ENCODE data around the gene VILL.

The VILL gene

DNA sequence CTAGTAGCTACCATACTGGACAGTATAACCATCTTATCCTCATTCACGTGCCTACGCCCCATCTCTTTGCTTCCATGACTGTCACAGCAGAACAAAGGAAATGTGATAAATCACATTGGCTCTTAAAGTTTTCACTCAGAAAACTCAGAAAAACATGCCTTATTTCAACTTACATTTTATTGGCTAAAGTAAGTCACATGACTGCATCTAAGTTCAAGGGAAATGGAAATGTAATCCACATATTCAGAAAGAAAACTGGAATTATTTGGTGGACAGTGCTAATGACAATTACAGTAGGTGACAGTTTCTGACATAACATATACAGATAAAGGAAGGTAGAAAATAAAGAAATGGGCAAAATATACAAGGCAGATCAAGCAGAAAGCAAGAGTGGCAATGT lies 37.4 kb upstream of the VILL start:
- H3K4me3 ChIP-seq (ENCODE audit: low read depth, low read length), result no peak overlapping the region
- H3K4me1 ChIP-seq, result no peaks in the 10 kb centered on the region; the same call in 1 of the 2 replicates
- TF ChIP-seq CTCF (IDR thresholded peaks at IDR 0.05; ENCODE audit: low read depth, low read length), result no peak

DNA sequence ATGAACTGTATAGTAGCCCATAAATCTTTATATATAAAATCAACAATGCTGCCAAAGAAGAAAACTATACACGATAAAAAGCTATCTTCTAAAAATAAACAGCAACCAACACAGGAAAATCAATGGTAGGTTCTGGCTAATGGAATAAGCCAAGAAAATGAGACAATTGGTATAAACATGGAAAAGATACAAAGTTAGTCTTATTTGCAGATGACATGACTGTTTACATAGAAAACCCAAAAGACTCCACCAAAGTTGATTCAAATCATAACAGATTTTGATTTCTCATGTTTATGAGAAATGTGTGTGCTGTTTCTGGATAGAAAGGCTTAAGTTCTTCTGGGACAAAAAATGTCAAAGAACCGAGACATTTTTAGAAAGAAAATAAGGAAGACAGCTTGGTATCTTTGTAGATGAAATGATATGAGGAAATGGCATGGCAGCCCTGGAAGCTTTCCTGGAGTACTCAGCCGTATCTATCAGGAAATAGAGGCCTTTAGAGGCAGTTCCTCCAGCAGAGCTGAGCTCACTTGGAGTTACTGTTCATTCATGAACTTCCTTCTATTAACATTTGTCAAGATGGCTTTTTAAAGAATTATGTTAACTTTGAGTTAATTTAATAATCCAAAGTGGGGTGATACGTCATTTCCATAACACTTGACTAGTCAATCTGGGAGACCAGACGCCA lies 36.7 kb upstream of the VILL start:
- no peaks in the 10 kb centered on the region for H3K9me3 ChIP-seq
- no peaks in the 10 kb centered on the region for H3K27me3 ChIP-seq
- no peak for DNase-seq
- no peak overlapping the region for H3K4me3 ChIP-seq (ENCODE audit: low read depth, low read length)
- H3K36me3 ChIP-seq, result no peaks in the 10 kb centered on the region
- H3K4me1 ChIP-seq, result no peaks in the 10 kb centered on the region; the same call in 1 of the 2 replicates
- TF ChIP-seq CTCF (IDR thresholded peaks at IDR 0.05; ENCODE audit: low read depth, low read length), result no peak

More for the DNA sequence above, 37.4 kb upstream of the VILL start:
- H3K36me3 ChIP-seq, result no peaks in the 10 kb centered on the region
- no peak for DNase-seq
- H3K27me3 ChIP-seq, result no peaks in the 10 kb centered on the region
- no peaks in the 10 kb centered on the region for H3K9me3 ChIP-seq

DNA sequence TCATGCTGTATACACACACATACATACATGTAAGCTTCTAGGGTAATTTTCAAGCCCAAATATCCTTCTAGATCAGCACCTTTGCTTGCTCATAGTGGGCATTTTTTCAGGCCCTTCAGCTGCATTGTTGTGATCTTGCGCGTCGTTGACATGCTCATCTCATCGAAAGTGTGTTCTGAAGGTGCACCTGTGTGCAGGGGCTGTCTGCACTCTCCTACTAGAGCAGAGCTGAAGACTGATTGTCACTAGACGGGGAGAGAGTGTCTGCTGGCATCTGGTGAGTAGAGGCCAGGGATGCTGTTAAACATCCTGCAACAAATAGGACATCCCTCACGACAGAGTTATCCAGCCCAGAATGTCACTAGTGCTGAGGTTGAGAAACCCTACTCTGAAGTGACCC lies 35.7 kb upstream of the VILL start:
- H3K36me3 ChIP-seq, result no peaks in the 10 kb centered on the region
- no peak for TF ChIP-seq CTCF (IDR thresholded peaks at IDR 0.05; ENCODE audit: low read depth, low read length)
- no peaks in the 10 kb centered on the region; the same call in 1 of the 2 replicates for H3K4me1 ChIP-seq
- H3K9me3 ChIP-seq, result no peaks in the 10 kb centered on the region
- H3K27me3 ChIP-seq, result no peaks in the 10 kb centered on the region
- no peak for DNase-seq
- no peak overlapping the region for H3K4me3 ChIP-seq (ENCODE audit: low read depth, low read length)

- no peak overlapping the region for H3K4me3 ChIP-seq (ENCODE audit: low read depth, low read length)
- no peak for TF ChIP-seq CTCF (IDR thresholded peaks at IDR 0.05; ENCODE audit: low read depth, low read length)
- DNase-seq, result no peak
- no peaks in the 10 kb centered on the region for H3K27me3 ChIP-seq
- H3K36me3 ChIP-seq, result no peaks in the 10 kb centered on the region
- no peaks in the 10 kb centered on the region; the same call in 1 of the 2 replicates for H3K4me1 ChIP-seq
- no peaks in the 10 kb centered on the region for H3K9me3 ChIP-seq
These were observed 34.5 kb upstream of the VILL start for GRCh38 chr3:37955918-37956707.

DNA sequence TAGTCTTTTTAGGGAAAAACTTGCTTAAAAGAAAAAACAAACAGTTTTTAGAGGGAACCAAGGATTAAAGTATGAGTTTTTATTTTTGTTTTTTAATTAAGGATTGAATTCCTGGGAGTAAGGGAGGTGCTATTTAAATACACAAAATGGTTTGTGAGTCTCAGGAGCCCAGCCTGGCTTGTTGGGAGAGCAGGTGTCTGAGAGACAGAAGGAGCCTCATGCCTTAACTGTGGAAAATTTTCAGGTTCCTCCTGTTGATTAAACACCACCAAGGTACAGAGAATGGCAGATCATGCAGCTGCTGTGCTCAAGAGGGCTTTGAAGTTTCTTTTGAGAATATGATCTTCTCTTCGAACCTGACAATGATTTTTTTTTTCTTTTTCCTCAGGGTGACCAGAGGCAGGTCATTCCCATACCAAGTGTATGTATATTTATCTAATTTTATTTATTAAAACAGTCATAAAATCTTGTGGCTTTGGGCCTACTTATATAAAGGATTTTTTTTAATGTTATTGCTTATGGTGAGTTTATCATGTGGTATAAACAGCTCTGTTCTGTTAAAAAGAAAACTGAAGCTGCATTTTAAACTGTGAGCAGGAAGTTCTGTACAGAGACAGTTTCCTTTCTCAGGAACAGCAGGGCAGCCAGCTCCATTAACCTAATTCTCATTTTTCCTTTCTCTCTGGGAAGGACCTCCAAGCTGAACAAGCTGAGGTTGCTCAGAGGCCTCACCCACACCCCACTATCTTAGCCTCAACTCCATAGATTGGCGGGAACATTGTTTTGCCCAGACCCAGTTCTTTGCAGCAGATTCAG lies 33.7 kb upstream of the VILL start:
- Histone ChIP-seq H3K27me3 (no peaks in the 10 kb centered on the region), H3K4me3 (ENCODE audit: low read depth, low read length) (no peak overlapping the region), H3K36me3 (no peaks in the 10 kb centered on the region), H3K9me3 (no peaks in the 10 kb centered on the region), H3K4me1 (no peaks in the 10 kb centered on the region; the same call in 1 of the 2 replicates)
- TF ChIP-seq CTCF (IDR thresholded peaks at IDR 0.05; ENCODE audit: low read depth, low read length), result no peak
- no peak for DNase-seq
